Measurements from ENCODE around the gene CHRNE. TPM values are rescaled to one million over a fixed set of nuclear protein-coding genes. Genes with fewer than 3 reads are reported as not detected.

Gene CHRNE
- total and polyA plus RNA-seq, 2 of the 13 experiments (the other 11 are each of a cell fraction or from before 2014, with no cell fraction given), result 0.53 to 0.59 TPM

DNA sequence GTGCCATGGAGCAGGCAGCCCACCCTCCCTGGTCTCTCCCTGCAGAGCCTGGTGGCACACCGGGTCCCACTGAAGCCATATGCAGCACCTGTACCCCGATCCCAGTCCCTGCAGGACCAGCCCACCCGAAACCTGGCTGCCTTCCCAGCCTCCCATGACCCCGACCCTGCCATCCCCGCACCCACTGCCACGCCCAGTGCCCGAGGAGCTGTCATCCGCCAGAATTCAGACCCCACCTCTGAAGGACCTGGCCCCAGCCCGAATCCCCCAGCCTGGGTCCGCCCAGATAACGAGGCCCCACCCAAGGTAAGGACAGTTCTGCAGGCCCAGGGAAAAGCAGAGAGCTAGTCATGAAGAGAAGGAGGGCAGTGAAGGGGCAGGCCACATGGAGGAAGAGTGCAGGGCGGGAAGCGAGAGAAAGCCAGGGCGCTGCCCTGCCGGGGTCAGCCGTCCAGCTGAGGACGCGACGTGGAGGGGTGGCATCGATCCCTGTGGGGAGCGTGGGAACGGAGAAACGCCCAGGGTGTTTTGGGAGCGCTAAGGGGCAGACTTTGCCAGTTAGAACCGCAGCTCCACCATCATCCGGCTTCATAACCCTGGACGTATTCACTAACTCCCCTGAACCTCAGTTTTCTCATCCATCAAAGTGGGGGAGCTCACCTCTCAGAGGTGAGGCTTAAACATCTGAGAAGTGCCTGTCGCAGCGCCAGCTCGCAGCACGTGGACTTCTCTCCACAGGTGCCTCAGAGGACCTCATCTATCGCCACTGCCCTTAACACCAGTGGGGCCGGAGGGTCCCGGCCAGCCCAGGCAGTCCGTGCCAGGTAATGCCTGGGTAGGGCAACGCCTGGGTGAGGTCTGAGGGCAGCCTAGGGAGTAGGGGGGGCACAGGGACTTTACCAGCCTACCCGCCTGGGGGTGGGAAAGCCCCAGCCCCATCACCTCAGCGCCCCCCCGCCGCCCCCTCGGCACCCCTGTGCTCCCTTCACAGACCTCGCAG lies 11.2 kb downstream of the CHRNE start:
- FAIRE-seq (no peak), ATAC-seq (no peak), DNase-seq (ENCODE audit: low spot score) (no peak)
- BruUV-seq (replicated peaks), result no TSS peak
- Histone ChIP-seq H3K4me1 (ENCODE audit: insufficient read depth, low read length) (no peaks in the 10 kb centered on the region), H3K27ac (ENCODE audit: extremely low read length, insufficient read depth, low read length) (no peak overlapping the region), H2AFZ (ENCODE audit: low read length) (no peak overlapping the region), H3K79me2 (ENCODE audit: insufficient read depth, low read length) (no peaks in the 10 kb centered on the region), H3K4me3 (replicated peaks in 1 of 3; ENCODE audit: insufficient read depth in 1 of 3, low read depth in 2 of 3, low read length in 3 of 3) (no peak overlapping the region), H3K9ac (ENCODE audit: insufficient read depth, low read depth, low read length) (no peak overlapping the region), H3K9me3 (ENCODE audit: low read length) (no peaks in the 10 kb centered on the region), H3K27me3 (ENCODE audit: control insufficient read depth in 1 of 2, insufficient read depth in 2 of 2, low read length in 2 of 2) (no peaks in the 10 kb centered on the region), H4K20me1 (ENCODE audit: insufficient read depth, low read length) (no peaks in the 10 kb centered on the region), H3K4me2 (ENCODE audit: low read depth, low read length) (no peak overlapping the region), H3K36me3 (replicated peaks in 1 of 2; ENCODE audit: control insufficient read depth in 1 of 2, insufficient read depth in 2 of 2, low read length in 2 of 2) (peaks cover 35 to 79% of the 10 kb centered on the region in 2 experiments; a peak in 4 of 5 replicates)
- 94% methylated on average over 26 of the region's 42 CpGs for WGBS (ENCODE audit: low lambda C conversion rate)
- intact Hi-C loops (cut with micrococcal nuclease; ENCODE audit: unreplicated experiment), result no loop called here
- CTCF ChIA-PET (ENCODE audit: low intra/inter-chr PET ratio, low total read pairs), result no interaction called here
- TF ChIP-seq CC2D1A (CRISPR knock-in tag; IDR thresholded peaks at IDR 0.05) (no peak), AGO2 (optimal IDR thresholded peaks at IDR 0.05; ENCODE audit: low read depth, low read length) (peak; percentile 60)
- POLR2A ChIA-PET, result no interaction called here
- in situ Hi-C loops (cut with HindIII; ENCODE audit: extremely low pct_ligation_motif_present, low pct_unique_long_range_greater_than_20kb), result loop anchor here (10.0 kb wide), 1 partner anchor 337 kb away; the partner anchor contains the start of gene MYBBP1A

DNA sequence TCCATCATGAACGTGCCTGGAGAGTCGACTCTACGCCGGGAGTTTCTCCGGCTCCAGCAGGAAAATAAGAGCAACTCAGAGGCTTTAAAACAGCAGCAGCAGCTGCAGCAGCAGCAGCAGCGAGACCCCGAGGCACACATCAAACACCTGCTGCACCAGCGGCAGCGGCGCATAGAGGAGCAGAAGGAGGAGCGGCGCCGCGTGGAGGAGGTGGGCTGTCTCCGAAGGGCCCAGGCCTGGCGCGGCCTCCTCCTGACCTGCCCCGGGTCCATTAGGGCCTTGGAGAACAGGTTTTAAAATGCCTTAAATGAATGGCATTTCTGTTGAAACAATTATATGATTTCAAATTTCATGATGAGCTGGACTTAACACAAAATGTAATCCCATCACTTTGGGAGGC lies 15.3 kb downstream of the CHRNE start:
- H3K4me2 ChIP-seq (ENCODE audit: low read depth, low read length), result no peak overlapping the region
- TF ChIP-seq U2AF2 (IDR thresholded peaks at IDR 0.05; ENCODE audit: low read depth, low read length) (no peak), AGO2 (optimal IDR thresholded peaks at IDR 0.05; ENCODE audit: low read depth, low read length) (peak; percentile 27), ZNF703 (CRISPR knock-in tag; IDR thresholded peaks at IDR 0.05; ENCODE audit: borderline replicate concordance) (no peak)
- no peaks in the 10 kb centered on the region for H3K4me1 ChIP-seq (ENCODE audit: insufficient read depth, low read length)
- no peaks in the 10 kb centered on the region for H3K79me2 ChIP-seq (ENCODE audit: insufficient read depth, low read length)
- H3K9me3 ChIP-seq (ENCODE audit: low read length), result no peaks in the 10 kb centered on the region
- WGBS (ENCODE audit: low lambda C conversion rate), result 96% methylated on average over 18 of the region's 18 CpGs
- no peak overlapping the region for H2AFZ ChIP-seq (ENCODE audit: low read length)
- intact Hi-C loops (cut with micrococcal nuclease; ENCODE audit: unreplicated experiment) (loop anchor here (10.0 kb wide), 2 partner anchors 53 to 323 kb away; partner anchors contain the start of genes GGT6 and MINK1), in situ Hi-C loops (cut with HindIII; ENCODE audit: extremely low pct_ligation_motif_present, low pct_unique_long_range_greater_than_20kb) (no loop called here)
- no peaks in the 10 kb centered on the region for H4K20me1 ChIP-seq (ENCODE audit: insufficient read depth, low read length)
- H3K27ac ChIP-seq (ENCODE audit: extremely low read length, insufficient read depth, low read length), result no peak overlapping the region
- POLR2A ChIA-PET, result no interaction called here
- CTCF ChIA-PET (ENCODE audit: low intra/inter-chr PET ratio, low total read pairs), result interaction anchor here (2.4 kb wide), 1 partner anchor 156 kb away, joined by 8 read pairs; the partner anchor contains the start of gene MED11
- FAIRE-seq (no peak), DNase-seq (ENCODE audit: low spot score) (no peak), ATAC-seq (no peak)
- H3K9ac ChIP-seq (ENCODE audit: insufficient read depth, low read depth, low read length), result no peak overlapping the region
- peaks cover 33 to 67% of the 10 kb centered on the region in 2 experiments for H3K36me3 ChIP-seq (replicated peaks in 1 of 2; ENCODE audit: control insufficient read depth in 1 of 2, insufficient read depth in 2 of 2, low read length in 2 of 2)
- no TSS peak for BruUV-seq (replicated peaks)
- H3K27me3 ChIP-seq (ENCODE audit: control insufficient read depth in 1 of 2, insufficient read depth in 2 of 2, low read length in 2 of 2), result no peaks in the 10 kb centered on the region
- no peak overlapping the region for H3K4me3 ChIP-seq (replicated peaks in 1 of 3; ENCODE audit: insufficient read depth in 1 of 3, low read depth in 2 of 3, low read length in 3 of 3)
